Cerebellar cortex (tissue), 1 donor: ENCODE measurements around the gene SCGN.

ENCODE experiments used
- DNase-seq: peaks from one replicate; pipeline ENCODE4 v3.0.0-alpha.2; 2015; ENCODE audit warnings: low spot score

Gene SCGN

GRCh38 chr6:25652007-25652515 is at the start of gene SCGN:
TSS of gene SCGN (plus strand) at chr6:25652215. CDS start at chr6:25652404, 189 bp downstream.
- peak; percentile 43 for DNase-seq

- DNase-seq = no peak
These were observed 49.4 kb upstream of the SCGN start for GRCh38 chr6:25602674-25602982.

GRCh38 chr6:25603251-25603650 is 48.8 kb upstream of the SCGN start:
- no peak for DNase-seq

- peak; percentile 65 for DNase-seq
These were observed 45.9 kb upstream of the SCGN start for GRCh38 chr6:25606151-25606550.

- no peak for DNase-seq
These were observed 43.3 kb upstream of the SCGN start for GRCh38 chr6:25608558-25609174.

GRCh38 chr6:25612666-25613065 is 39.3 kb upstream of the SCGN start:
- no peak for DNase-seq

- no peak for DNase-seq
These were observed 38.6 kb upstream of the SCGN start for GRCh38 chr6:25613415-25613814.

GRCh38 chr6:25614052-25614451 is 38.0 kb upstream of the SCGN start:
- DNase-seq = no peak

GRCh38 chr6:25615471-25615870 is 36.5 kb upstream of the SCGN start:
- no peak for DNase-seq

GRCh38 chr6:25617997-25618396 is 34.0 kb upstream of the SCGN start:
- no peak for DNase-seq

- DNase-seq = no peak
These were observed 32.8 kb upstream of the SCGN start for GRCh38 chr6:25619217-25619616.

- no peak for DNase-seq
These were observed 31.6 kb upstream of the SCGN start for GRCh38 chr6:25620391-25620790.

GRCh38 chr6:25623065-25623464 is 28.9 kb upstream of the SCGN start:
- peak; percentile 5 for DNase-seq

GRCh38 chr6:25623879-25624278 is 28.1 kb upstream of the SCGN start:
- DNase-seq = peak; percentile 33

GRCh38 chr6:25627001-25627400 is 25.0 kb upstream of the SCGN start:
- DNase-seq = no peak

GRCh38 chr6:25628471-25629197 is 23.4 kb upstream of the SCGN start:
- no peak for DNase-seq

GRCh38 chr6:25629198-25629576 is 22.8 kb upstream of the SCGN start:
- no peak for DNase-seq

GRCh38 chr6:25630508-25631278 is 21.3 kb upstream of the SCGN start:
- DNase-seq = no peak

GRCh38 chr6:25635886-25636317 is 16.1 kb upstream of the SCGN start:
- DNase-seq = no peak

GRCh38 chr6:25637211-25637610 is 14.8 kb upstream of the SCGN start:
- DNase-seq = no peak

GRCh38 chr6:25637960-25638434 is 14.0 kb upstream of the SCGN start:
- DNase-seq = peak; percentile 63

GRCh38 chr6:25639653-25640052 is 12.4 kb upstream of the SCGN start:
- no peak for DNase-seq

- no peak for DNase-seq
These were observed 11.6 kb upstream of the SCGN start for GRCh38 chr6:25640446-25640845.
